Measurements from ENCODE around the gene ARMH2. TPM values are rescaled to one million over a fixed set of nuclear protein-coding genes. Genes with fewer than 3 reads are reported as not detected.
"Not testable (repeated sequence)": the region's sequence is repeated elsewhere in the genome, so short reads cannot be mapped to it uniquely, and the experiment has no call there.

Gene ARMH2
- total and polyA plus RNA-seq, 9 donors, result not detected

- H3K4me1 ChIP-seq (ENCODE audit: insufficient read depth), result no peaks in the 10 kb centered on the region
Observed at GRCh38 chr6:24752917-24753492, 45.7 kb downstream of the ARMH2 start.

GRCh38 chr6:24752503-24752902 lies 46.2 kb downstream of the ARMH2 start:
- no peak overlapping the region for H3K27ac ChIP-seq
- no peaks in the 10 kb centered on the region for H3K4me1 ChIP-seq (ENCODE audit: insufficient read depth)
- no peak overlapping the region for H3K4me3 ChIP-seq
- TF ChIP-seq, protein P1, sequence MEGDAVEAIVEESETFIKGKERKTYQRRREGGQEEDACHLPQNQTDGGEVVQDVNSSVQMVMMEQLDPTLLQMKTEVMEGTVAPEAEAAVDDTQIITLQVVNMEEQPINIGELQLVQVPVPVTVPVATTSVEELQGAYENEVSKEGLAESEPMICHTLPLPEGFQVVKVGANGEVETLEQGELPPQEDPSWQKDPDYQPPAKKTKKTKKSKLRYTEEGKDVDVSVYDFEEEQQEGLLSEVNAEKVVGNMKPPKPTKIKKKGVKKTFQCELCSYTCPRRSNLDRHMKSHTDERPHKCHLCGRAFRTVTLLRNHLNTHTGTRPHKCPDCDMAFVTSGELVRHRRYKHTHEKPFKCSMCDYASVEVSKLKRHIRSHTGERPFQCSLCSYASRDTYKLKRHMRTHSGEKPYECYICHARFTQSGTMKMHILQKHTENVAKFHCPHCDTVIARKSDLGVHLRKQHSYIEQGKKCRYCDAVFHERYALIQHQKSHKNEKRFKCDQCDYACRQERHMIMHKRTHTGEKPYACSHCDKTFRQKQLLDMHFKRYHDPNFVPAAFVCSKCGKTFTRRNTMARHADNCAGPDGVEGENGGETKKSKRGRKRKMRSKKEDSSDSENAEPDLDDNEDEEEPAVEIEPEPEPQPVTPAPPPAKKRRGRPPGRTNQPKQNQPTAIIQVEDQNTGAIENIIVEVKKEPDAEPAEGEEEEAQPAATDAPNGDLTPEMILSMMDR (IDR thresholded peaks at IDR 0.05), result no peak
- no peak for TF ChIP-seq EP300 (IDR thresholded peaks at IDR 0.05)
- TF ChIP-seq POLR2A (IDR thresholded peaks at IDR 0.05), result no peak
- 74 to 77% (median 75%) methylated on average over 2 of the region's 2 CpGs for WGBS, 3 donors
- intact Hi-C loops (cut with DNase I), result no loop called here
- DNase-seq, result no peak
- H3K27me3 ChIP-seq, result no peaks in the 10 kb centered on the region
- H3K36me3 ChIP-seq, result no peaks in the 10 kb centered on the region
- no peaks in the 10 kb centered on the region for H3K9me3 ChIP-seq

More at GRCh38 chr6:24752917-24753492, 45.7 kb downstream of the ARMH2 start:
- H3K27ac ChIP-seq, result no peak overlapping the region
- H3K27me3 ChIP-seq, result no peaks in the 10 kb centered on the region
- 73 to 81% (median 74%) methylated on average over 1 of the region's 1 CpG for WGBS, 3 donors
- no peak for TF ChIP-seq EP300 (IDR thresholded peaks at IDR 0.05)
- TF ChIP-seq, protein P1 (IDR thresholded peaks at IDR 0.05), result no peak
- TF ChIP-seq POLR2A (IDR thresholded peaks at IDR 0.05), result no peak
- no peak overlapping the region for H3K4me3 ChIP-seq
- H3K9me3 ChIP-seq, result no peaks in the 10 kb centered on the region
- DNase-seq, result no peak
- no peaks in the 10 kb centered on the region for H3K36me3 ChIP-seq
- intact Hi-C loops (cut with DNase I), result no loop called here

DNA sequence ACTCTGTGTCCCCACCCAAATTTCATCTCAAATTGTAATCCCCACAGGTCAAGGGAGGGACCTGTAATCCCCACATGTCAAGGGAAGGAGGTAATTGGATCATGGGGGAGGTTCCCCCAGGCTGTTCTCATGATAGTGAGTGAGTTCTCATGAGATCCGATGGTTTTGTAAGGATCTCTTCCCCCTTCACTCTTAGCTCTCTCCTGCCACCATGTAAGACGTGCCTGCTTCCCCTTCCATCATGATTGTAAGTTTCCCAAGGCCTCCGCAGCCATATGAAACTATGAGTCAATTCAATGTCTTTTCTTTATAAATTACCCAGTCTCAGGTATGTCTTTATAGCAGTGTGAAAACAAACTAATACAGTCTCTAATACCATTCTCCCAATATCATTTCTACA lies 47.8 kb downstream of the ARMH2 start:
- H3K27ac ChIP-seq; H3K9me3 ChIP-seq; H3K36me3 ChIP-seq; H3K27me3 ChIP-seq; H3K4me3 ChIP-seq; H3K4me1 ChIP-seq (ENCODE audit: insufficient read depth); intact Hi-C loops (cut with DNase I); DNase-seq: not testable (repeated sequence)
- 82 to 86% (median 84%) methylated on average over 3 of the region's 3 CpGs for WGBS, 3 donors

GRCh38 chr6:24749297-24749696 lies 49.4 kb downstream of the ARMH2 start:
- H3K27me3 ChIP-seq, result no peaks in the 10 kb centered on the region
- TF ChIP-seq, protein P1 (IDR thresholded peaks at IDR 0.05), result no peak
- intact Hi-C loops (cut with DNase I), result no loop called here
- 84 to 86% (median 85%) methylated on average over 3 of the region's 3 CpGs for WGBS, 3 donors
- no peaks in the 10 kb centered on the region for H3K9me3 ChIP-seq
- no peak overlapping the region for H3K27ac ChIP-seq
- no peaks in the 10 kb centered on the region for H3K36me3 ChIP-seq
- no peaks in the 10 kb centered on the region for H3K4me1 ChIP-seq (ENCODE audit: insufficient read depth)
- H3K4me3 ChIP-seq, result no peak overlapping the region
- no peak for DNase-seq

Other genes with a start within 250 kb of the ARMH2 start
- 1 to 10 TPM in 1 of 7 donors, under 1 TPM in 5, not detected in 1; 0.05 to 2.0 (median 0.16) TPM for gene KIAA0319, start 152.7 kb downstream of the ARMH2 start, total RNA-seq
- gene KIAA0319, start 152.7 kb downstream of the ARMH2 start, polyA plus RNA-seq, result under 1 TPM; 0.01 to 0.08 TPM
- gene TDP2, start 132.0 kb downstream of the ARMH2 start, total RNA-seq, result 10 to 100 TPM; 22.4 to 31.0 (median 26.7) TPM
- gene TDP2, start 132.0 kb downstream of the ARMH2 start, polyA plus RNA-seq, result 10 to 100 TPM; 26.7 to 29.8 TPM
- 10 to 100 TPM in 3 of 7 donors, 1 to 10 TPM in 4; 3.4 to 11.9 (median 9.8) TPM for gene ACOT13, start 131.8 kb downstream of the ARMH2 start, total RNA-seq
- gene ACOT13, start 131.8 kb downstream of the ARMH2 start, polyA plus RNA-seq, result 10 to 100 TPM in 1 of 2 donors, 1 to 10 TPM in 1; 6.3 to 32.2 TPM
- gene C6orf62, start 79.8 kb downstream of the ARMH2 start, total RNA-seq, result 100 to 1,000 TPM in 1 of 7 donors, 10 to 100 TPM in 6; 40.6 to 101 (median 76.0) TPM
- 10 to 100 TPM; 60.7 to 87.3 TPM for gene C6orf62, start 79.8 kb downstream of the ARMH2 start, polyA plus RNA-seq
- 10 to 100 TPM in 2 of 7 donors, 1 to 10 TPM in 5; 4.7 to 36.1 (median 8.8) TPM for gene GMNN, start 24.0 kb downstream of the ARMH2 start, total RNA-seq
- 10 to 100 TPM; 17.5 to 26.7 TPM for gene GMNN, start 24.0 kb downstream of the ARMH2 start, polyA plus RNA-seq
- gene RIPOR2, start 137.0 kb upstream of the ARMH2 start, total RNA-seq, result 10 to 100 TPM in 1 of 7 donors, 1 to 10 TPM in 6; 1.1 to 14.4 (median 4.5) TPM
- gene RIPOR2, start 137.0 kb upstream of the ARMH2 start, polyA plus RNA-seq, result 1 to 10 TPM; 3.6 to 8.1 TPM